Measurements from ENCODE around the gene OR51A2.

DNA sequence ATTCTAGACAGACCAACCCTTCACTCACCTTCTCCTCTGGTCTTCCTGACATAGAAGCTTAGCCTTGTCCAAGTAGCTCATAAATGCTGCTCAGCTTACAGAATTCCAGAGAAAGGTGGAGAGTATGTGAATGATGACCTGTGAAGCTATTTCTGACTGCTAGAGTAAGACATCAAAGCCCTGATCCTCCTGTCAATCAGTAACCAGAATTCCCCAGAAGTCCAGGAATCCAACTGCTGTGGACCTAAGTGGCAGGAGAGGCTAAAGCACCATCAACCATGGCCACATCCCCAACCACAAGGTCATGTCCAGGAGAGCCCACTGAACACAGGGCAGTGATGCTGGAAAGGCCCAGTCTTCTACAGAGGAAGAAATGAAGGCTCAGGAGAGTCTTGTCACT, 38.9 kb downstream of the OR51A2 start:
- TF ChIP-seq, protein P1, sequence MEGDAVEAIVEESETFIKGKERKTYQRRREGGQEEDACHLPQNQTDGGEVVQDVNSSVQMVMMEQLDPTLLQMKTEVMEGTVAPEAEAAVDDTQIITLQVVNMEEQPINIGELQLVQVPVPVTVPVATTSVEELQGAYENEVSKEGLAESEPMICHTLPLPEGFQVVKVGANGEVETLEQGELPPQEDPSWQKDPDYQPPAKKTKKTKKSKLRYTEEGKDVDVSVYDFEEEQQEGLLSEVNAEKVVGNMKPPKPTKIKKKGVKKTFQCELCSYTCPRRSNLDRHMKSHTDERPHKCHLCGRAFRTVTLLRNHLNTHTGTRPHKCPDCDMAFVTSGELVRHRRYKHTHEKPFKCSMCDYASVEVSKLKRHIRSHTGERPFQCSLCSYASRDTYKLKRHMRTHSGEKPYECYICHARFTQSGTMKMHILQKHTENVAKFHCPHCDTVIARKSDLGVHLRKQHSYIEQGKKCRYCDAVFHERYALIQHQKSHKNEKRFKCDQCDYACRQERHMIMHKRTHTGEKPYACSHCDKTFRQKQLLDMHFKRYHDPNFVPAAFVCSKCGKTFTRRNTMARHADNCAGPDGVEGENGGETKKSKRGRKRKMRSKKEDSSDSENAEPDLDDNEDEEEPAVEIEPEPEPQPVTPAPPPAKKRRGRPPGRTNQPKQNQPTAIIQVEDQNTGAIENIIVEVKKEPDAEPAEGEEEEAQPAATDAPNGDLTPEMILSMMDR (IDR thresholded peaks at IDR 0.05; ENCODE audit: low read depth, low read length) = no peak
- TF ChIP-seq POLR2A (IDR thresholded peaks at IDR 0.05; ENCODE audit: extremely low read depth, insufficient read length) = no peak
- no peak for TF ChIP-seq MYC (IDR thresholded peaks at IDR 0.05; ENCODE audit: low read depth, low read length)
